Adipocyte (in vitro differentiated cells): Measurements from ENCODE around the gene EFNA2.
"Not testable (repeated sequence)": the region's sequence is repeated elsewhere in the genome, so short reads cannot be mapped to it uniquely, and the experiment has no call there.

Experiments
- DNase-seq: peaks from one replicate; pipeline ENCODE4 v3.0.0-alpha.2; 2015; ENCODE audit warnings: low read depth
- H3K27me3 ChIP-seq: replicated peaks from 2 replicates; pipeline ENCODE4 v1.7.0; 2013; ENCODE audit warnings: mild to moderate bottlenecking, low read length, moderate library complexity; ENCODE audit not compliant: control insufficient read depth, insufficient read depth
- H3K36me3 ChIP-seq: 2 replicates; pipeline ENCODE4 v1.7.0; 2013; ENCODE audit warnings: low read length, mild to moderate bottlenecking, moderate library complexity; ENCODE audit not compliant: control insufficient read depth, insufficient read depth, severe bottlenecking
- H3K4me1 ChIP-seq: 2 replicates; pipeline ENCODE4 v1.7.0; 2013; ENCODE audit warnings: mild to moderate bottlenecking, low read length, moderate library complexity; ENCODE audit not compliant: control insufficient read depth, insufficient read depth
- H3K4me3 ChIP-seq: 2 replicates; pipeline ENCODE4 v1.7.0; 2013; ENCODE audit warnings: mild to moderate bottlenecking, low read length, moderate library complexity
- H3K9ac ChIP-seq: 2 replicates; pipeline ENCODE4 v1.7.0; 2013; ENCODE audit warnings: mild to moderate bottlenecking, low read length, moderate library complexity
- H3K9me3 ChIP-seq: 2 replicates; pipeline ENCODE4 v1.7.0; 2013; ENCODE audit warnings: mild to moderate bottlenecking, low read length, moderate library complexity; ENCODE audit not compliant: control insufficient read depth

EFNA2 gene

GRCh38 chr19:1243768-1244692, 41.6 kb upstream of the EFNA2 start:
- Histone ChIP-seq H3K36me3 (no peaks in the 10 kb centered on the region), H3K4me1 (peaks cover 53% of the 10 kb centered on the region), H3K9ac (peak overlapping the region; percentile 73), H3K9me3 (no peaks in the 10 kb centered on the region), H3K27me3 (no peaks in the 10 kb centered on the region), H3K4me3 (peak overlapping the region; percentile 65)
- peak; percentile 94 for DNase-seq

- DNase-seq, result no peak
- H3K9me3 ChIP-seq, result no peaks in the 10 kb centered on the region
- H3K4me3 ChIP-seq, result peak overlapping the region; percentile 65
- H3K27me3 ChIP-seq, result no peaks in the 10 kb centered on the region
- no peaks in the 10 kb centered on the region for H3K36me3 ChIP-seq
- peak overlapping the region; percentile 73 for H3K9ac ChIP-seq
- H3K4me1 ChIP-seq, result peaks cover 50% of the 10 kb centered on the region
Measured at GRCh38 chr19:1244693-1245451, 40.8 kb upstream of the EFNA2 start.

- no peaks in the 10 kb centered on the region for H3K27me3 ChIP-seq
- H3K9ac ChIP-seq, result peak overlapping the region; percentile 73
- no peaks in the 10 kb centered on the region for H3K36me3 ChIP-seq
- H3K4me1 ChIP-seq, result peaks cover 49% of the 10 kb centered on the region
- no peaks in the 10 kb centered on the region for H3K9me3 ChIP-seq
- no peak overlapping the region for H3K4me3 ChIP-seq
- DNase-seq, result no peak
Measured at GRCh38 chr19:1245494-1246264, 40.0 kb upstream of the EFNA2 start.

GRCh38 chr19:1246265-1247087, 39.2 kb upstream of the EFNA2 start:
- H3K4me3 ChIP-seq, H3K9ac ChIP-seq, H3K9me3 ChIP-seq, H3K36me3 ChIP-seq, DNase-seq, H3K27me3 ChIP-seq: not testable (repeated sequence)
- H3K4me1 ChIP-seq, result peaks cover 41% of the 10 kb centered on the region

- peaks cover 34% of the 10 kb centered on the region for H3K4me1 ChIP-seq
- H3K36me3 ChIP-seq, result peaks cover 6% of the 10 kb centered on the region
- peak overlapping the region; percentile 68 for H3K4me3 ChIP-seq
- no peak for DNase-seq
- H3K9me3 ChIP-seq, result no peaks in the 10 kb centered on the region
- H3K27me3 ChIP-seq, result no peaks in the 10 kb centered on the region
- H3K9ac ChIP-seq, result peak overlapping the region; percentile 80
Measured at GRCh38 chr19:1247748-1248138, 37.9 kb upstream of the EFNA2 start.

- Histone ChIP-seq H3K4me1 (peaks cover 29% of the 10 kb centered on the region), H3K9me3 (no peaks in the 10 kb centered on the region), H3K36me3 (peaks cover 6% of the 10 kb centered on the region), H3K27me3 (no peaks in the 10 kb centered on the region), H3K9ac (peak within 1 kb of the TSS; percentile 89), H3K4me3 (peak within 1 kb of the TSS; percentile 81)
- DNase-seq, result peak; percentile 92
Measured at GRCh38 chr19:1248139-1248785, 37.4 kb upstream of the EFNA2 start, which contains the start of gene MIDN. TSS of gene MIDN (plus strand) at chr19:1248583. CDS start at chr19:1250297, 1,714 bp downstream.

- Histone ChIP-seq H3K36me3 (peaks cover 7% of the 10 kb centered on the region), H3K27me3 (no peaks in the 10 kb centered on the region), H3K4me3 (peak overlapping the region; percentile 81), H3K9ac (peak overlapping the region; percentile 89), H3K4me1 (peaks cover 28% of the 10 kb centered on the region), H3K9me3 (no peaks in the 10 kb centered on the region)
- DNase-seq, result peak; percentile 92
Measured at GRCh38 chr19:1248786-1249297, 36.8 kb upstream of the EFNA2 start.

- H3K9me3 ChIP-seq, result no peaks in the 10 kb centered on the region
- peak overlapping the region; percentile 88 for H3K4me3 ChIP-seq
- DNase-seq, result peak; percentile 98
- peak overlapping the region; percentile 97 for H3K9ac ChIP-seq
- H3K4me1 ChIP-seq, result peaks cover 29% of the 10 kb centered on the region
- peaks cover 13% of the 10 kb centered on the region for H3K36me3 ChIP-seq
- no peaks in the 10 kb centered on the region for H3K27me3 ChIP-seq
Measured at GRCh38 chr19:1249298-1249989, 36.2 kb upstream of the EFNA2 start.

GRCh38 chr19:1249990-1250436, 35.7 kb upstream of the EFNA2 start:
- H3K4me3 ChIP-seq, result peak overlapping the region; percentile 88
- peaks cover 19% of the 10 kb centered on the region for H3K36me3 ChIP-seq
- peak overlapping the region; percentile 97 for H3K9ac ChIP-seq
- H3K9me3 ChIP-seq, result no peaks in the 10 kb centered on the region
- no peak for DNase-seq
- peaks cover 29% of the 10 kb centered on the region for H3K4me1 ChIP-seq
- no peaks in the 10 kb centered on the region for H3K27me3 ChIP-seq
